ENCODE results near the gene NDUFS1. TPM values are rescaled to one million over a fixed set of nuclear protein-coding genes. Genes with fewer than 3 reads are reported as not detected.
A peak's percentile ranks its signal among the peaks of the same experiment; 100 is the strongest.
"Not testable (repeated sequence)": the region's sequence is repeated elsewhere in the genome, so short reads cannot be mapped to it uniquely, and the experiment has no call there.

Gene NDUFS1
- total RNA-seq, 4 donors from 2014 or later = 50.9 to 162 (median 82.8) TPM

GRCh38 chr2:206160807-206161179 is 1.5 kb upstream of the NDUFS1 start:
- Histone ChIP-seq H3K27me3 (no peaks in the 10 kb centered on the region), H3K27ac (peak overlapping the region in 1 of 3 donors; percentile 95), H3K4me1 (peaks cover 10 to 23% of the 10 kb centered on the region in 2 donors), H3K9me3 (no peaks in the 10 kb centered on the region), H3K4me3 (replicated peaks in 1 of 3) (peak overlapping the region in 1 of 3 donors; percentile 78), H3K36me3 (peaks cover 13 to 28% of the 10 kb centered on the region in 2 donors)
- DNase-seq = no peak
- TF ChIP-seq POLR2A (IDR thresholded peaks at IDR 0.05) (no peak), CTCF (IDR thresholded peaks at IDR 0.05) (no peak)
- WGBS, 2 donors = 63 to 72% methylated on average over 2 of the region's 2 CpGs
- intact Hi-C loops (cut with DNase I) = no loop called here

DNA sequence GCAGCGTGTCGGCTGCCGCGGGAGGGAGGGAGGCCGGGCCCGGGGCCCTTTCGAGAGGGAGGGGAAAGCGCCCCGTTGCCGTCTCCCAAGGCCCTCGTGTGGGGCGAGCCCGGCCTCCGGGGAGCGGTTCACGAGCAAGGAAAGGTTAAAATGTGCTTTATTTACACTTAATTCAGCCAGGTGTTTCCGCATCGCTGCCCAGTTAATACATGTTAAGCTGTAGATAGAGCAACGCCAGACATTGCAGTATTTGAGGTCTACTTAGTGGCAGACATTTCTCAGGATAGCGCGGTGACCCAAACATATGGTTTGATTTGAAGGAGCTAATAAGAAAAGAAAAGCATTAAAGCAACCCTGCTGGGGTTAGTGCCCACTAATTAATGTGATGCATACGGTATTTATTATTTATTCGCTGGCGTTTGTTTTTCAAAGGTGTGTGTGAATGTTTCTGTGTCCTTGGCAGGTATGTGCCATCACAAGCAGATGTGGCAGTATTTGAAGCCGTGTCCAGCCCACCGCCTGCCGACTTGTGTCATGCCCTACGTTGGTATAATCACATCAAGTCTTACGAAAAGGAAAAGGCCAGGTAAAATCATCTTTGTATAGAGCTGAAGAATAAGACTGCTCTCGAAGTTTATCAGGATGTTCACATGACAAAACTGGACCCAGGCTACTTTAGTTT is 1.0 kb upstream of the NDUFS1 start:
- Histone ChIP-seq H3K9me3 (no peaks in the 10 kb centered on the region), H3K4me3 (replicated peaks in 1 of 3) (peak overlapping the region; percentile 50 to 78 (median 75)), H3K4me1 (peaks cover 10 to 23% of the 10 kb centered on the region in 2 donors), H3K27ac (peak overlapping the region; percentile 65 to 95 (median 89)), H3K27me3 (no peaks in the 10 kb centered on the region), H3K36me3 (peaks cover 13 to 28% of the 10 kb centered on the region in 2 donors)
- DNase-seq = peak in 1 of 2 donors; percentile 51
- WGBS, 2 donors = 6 to 8% methylated on average over 27 to 28 of the region's 30 CpGs
- intact Hi-C loops (cut with DNase I) = no loop called here
- TF ChIP-seq CTCF (IDR thresholded peaks at IDR 0.05) (no peak), POLR2A (IDR thresholded peaks at IDR 0.05) (no peak)

GRCh38 chr2:206158563-206159345 is 490 bp downstream of the NDUFS1 start:
- intact Hi-C loops (cut with DNase I) = no loop called here
- peak overlapping the region; percentile 47 to 78 (median 50) for H3K4me3 ChIP-seq (replicated peaks in 1 of 3)

DNA sequence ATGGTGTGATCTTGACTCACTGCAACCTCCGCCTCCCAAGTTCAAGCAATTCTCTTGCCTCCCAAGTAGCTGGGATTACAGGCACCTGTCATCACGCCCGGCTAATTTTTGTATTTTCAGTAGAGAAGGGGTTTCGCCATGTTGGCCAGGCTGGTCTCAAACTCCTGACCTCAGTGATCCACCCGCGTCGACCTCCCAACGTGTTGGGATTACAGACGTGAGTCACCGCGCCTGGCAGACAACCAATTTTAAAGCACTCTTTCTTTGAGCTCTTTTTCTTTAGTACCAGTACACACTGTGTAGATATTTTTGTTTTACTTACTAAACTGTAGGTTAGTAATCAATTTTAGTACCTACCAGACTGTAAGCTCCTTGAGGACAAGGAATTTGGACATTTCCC is 2.2 kb downstream of the NDUFS1 start:
- Histone ChIP-seq H3K4me1 (peaks cover 10 to 23% of the 10 kb centered on the region in 2 donors), H3K36me3 (peaks cover 6 to 12% of the 10 kb centered on the region in 2 donors)
- H3K27ac ChIP-seq; intact Hi-C loops (cut with DNase I); DNase-seq; H3K27me3 ChIP-seq; H3K9me3 ChIP-seq; H3K4me3 ChIP-seq (replicated peaks in 1 of 3): not testable (repeated sequence)
- 89 to 94% methylated on average over 11 of the region's 11 CpGs for WGBS, 2 donors

More at GRCh38 chr2:206158563-206159345, 490 bp downstream of the NDUFS1 start:
- DNase-seq = no peak
- H3K4me1 ChIP-seq = peaks cover 10 to 23% of the 10 kb centered on the region in 2 donors
- WGBS, 2 donors = 0 to 1% methylated on average over 21 to 33 of the region's 33 CpGs
- TF ChIP-seq POLR2A (IDR thresholded peaks at IDR 0.05) (no peak), CTCF (IDR thresholded peaks at IDR 0.05) (peak in 1 of 6 experiments; percentile 10)
- no peaks in the 10 kb centered on the region for H3K27me3 ChIP-seq
- no peaks in the 10 kb centered on the region for H3K9me3 ChIP-seq
- peaks cover 13 to 28% of the 10 kb centered on the region in 2 donors for H3K36me3 ChIP-seq
- H3K27ac ChIP-seq = peak overlapping the region; percentile 76 to 95 (median 89)

DNA sequence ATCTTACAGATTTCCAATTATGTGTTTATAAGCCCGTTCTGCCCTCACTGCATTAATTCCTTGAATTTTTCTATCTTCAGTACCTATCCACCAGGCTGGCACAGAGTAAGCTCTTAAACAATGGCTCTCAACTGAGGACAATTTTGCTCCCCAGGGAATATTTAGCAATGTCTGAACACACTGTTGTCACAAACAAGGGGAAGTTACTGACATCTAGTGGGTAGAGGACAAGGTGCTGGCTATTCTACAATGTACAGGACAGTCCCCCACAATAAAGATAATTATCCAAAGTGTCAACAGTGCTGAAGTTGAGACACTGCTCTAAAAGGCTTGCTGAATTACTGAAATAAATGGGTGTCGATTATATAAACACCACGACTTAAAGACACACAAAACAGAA is 5.0 kb downstream of the NDUFS1 start:
- intact Hi-C loops (cut with DNase I) = no loop called here
- no peak for TF ChIP-seq CTCF (IDR thresholded peaks at IDR 0.05)
- TF ChIP-seq POLR2A (IDR thresholded peaks at IDR 0.05) = no peak

More for the DNA sequence above, 5.0 kb downstream of the NDUFS1 start:
- 86% methylated on average over 3 of the region's 3 CpGs for WGBS, 2 donors
- no peak overlapping the region for H3K4me3 ChIP-seq (replicated peaks in 1 of 3)
- H3K36me3 ChIP-seq = peaks cover 0 to 13% of the 10 kb centered on the region in 2 donors
- H3K4me1 ChIP-seq = peaks cover 6 to 12% of the 10 kb centered on the region in 2 donors
- no peaks in the 10 kb centered on the region for H3K9me3 ChIP-seq
- H3K27me3 ChIP-seq = no peaks in the 10 kb centered on the region
- H3K27ac ChIP-seq = no peak overlapping the region
- DNase-seq = no peak

Data from thyroid gland (tissue), 4 donors.